Activated T-cell treated with anti-CD3 and anti-CD28 coated beads for 24 hours (primary cell): ENCODE measurements around the gene CDC42EP3.

Source experiments
- DNase-seq: peaks from one replicate; pipeline ENCODE4 v3.0.0-alpha.2; 2020; ENCODE audit warnings: low read depth

The CDC42EP3 gene

DNA sequence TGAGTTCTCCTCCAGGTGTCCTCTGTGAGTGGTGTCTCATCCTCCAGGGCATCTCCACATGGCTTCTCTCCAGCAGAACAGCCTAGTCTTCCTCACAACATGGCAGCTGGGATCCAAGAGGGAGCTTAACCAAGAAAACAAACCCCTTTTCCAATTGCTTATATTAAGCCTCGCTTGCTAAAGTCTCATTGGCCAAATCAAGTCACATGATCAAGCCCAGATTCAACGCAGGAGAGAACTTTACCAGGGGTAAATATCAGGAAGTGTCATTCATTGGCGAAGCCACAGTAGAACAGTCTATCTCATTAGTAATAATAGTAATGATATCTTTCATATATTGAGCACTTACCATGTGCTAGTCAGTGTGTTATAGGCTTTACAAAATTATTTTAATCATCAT is 53.1 kb downstream of the CDC42EP3 start:
- no peak for DNase-seq

DNA sequence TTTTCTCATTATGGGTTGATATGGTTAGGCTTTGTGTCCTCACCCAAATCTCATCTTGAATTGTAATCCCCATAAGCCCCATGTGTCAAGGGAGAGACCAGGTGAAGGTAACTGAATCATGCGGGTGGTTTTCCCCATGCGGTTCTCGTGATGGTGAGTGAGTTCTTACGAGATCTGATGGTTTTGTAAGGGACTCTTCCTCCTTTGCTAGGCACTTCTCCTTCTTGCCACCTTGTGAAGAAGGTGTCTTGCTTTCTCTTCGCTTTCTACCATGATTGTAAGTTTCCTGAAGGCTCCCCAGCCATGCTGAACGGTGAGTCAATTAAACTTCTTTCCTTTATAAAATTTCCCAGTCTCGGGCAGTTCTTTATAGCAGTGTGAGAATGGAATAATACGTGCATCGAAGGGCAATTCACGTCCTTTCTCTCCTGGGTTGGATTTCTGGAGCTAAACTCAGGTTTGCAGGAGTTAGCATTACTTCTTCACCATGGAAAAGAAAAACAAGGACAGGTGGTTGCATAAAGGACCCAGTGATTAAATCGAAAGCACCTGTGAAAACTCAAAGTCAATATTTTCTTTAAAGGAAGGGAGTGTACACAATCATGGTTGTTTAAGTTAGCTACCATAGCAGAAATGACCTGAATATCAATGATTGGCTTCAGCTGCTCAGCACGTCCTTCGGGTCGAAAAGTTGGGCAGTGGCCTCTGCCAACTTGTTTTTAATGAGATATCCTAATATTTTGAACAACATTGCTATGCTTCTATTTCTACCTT is 54.1 kb downstream of the CDC42EP3 start:
- no peak for DNase-seq

DNA sequence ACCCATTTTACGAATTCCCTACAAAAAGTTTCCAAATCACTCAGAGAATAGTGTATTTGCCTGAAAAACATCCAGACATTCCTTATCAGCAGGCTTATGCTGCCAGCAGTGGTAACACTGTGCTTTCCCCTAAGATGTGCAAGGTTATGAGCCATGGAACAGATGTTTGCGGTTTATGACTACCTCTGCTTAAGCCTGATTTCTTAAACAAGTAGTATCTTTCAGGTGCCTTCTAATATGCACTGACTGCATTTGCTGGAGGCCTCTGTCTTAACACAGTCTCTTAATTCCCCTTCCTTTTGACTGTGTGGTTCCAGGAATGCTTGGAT is 54.8 kb downstream of the CDC42EP3 start:
- no peak for DNase-seq

DNA sequence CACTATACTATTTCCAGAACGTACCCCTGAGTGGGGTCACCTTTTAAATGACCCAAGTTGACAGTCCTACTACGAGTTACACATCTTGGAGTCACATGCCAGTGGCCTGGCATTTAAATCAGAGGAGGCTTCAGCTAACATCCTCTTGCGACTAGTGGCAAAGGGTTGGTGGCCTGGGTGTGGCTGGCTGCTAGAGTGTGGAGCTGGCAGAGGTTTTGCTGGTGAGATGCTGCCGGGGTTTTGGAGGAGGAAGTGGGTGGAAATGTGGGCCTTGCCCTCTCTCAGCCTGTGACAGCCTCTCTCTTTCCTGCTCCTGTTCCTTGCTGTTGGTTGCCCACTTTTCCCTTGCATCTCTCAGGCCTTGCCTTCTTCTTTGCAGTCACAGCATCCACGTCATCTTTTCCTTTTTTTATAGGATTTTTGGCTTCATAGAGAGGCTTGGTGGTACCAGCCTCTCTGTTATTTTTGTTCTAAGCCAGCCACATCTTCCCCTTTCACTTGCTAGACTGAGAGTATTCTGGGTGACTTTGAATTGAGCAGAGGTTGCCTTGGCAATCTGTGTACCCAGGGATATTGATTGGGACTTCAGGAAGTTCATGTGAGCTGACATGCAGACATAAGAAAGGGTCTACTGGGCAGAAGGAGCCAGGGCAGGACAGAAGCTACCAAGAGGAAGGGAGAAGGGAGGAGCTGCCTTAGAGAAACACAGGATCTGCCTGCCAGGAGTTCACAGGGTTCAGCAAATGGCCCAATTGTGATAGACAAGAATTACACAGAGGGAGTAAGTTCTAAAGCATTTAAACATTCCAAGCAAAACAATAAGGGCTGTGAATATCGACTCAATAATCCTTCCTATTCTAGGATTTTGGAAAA is 55.4 kb downstream of the CDC42EP3 start:
- no peak for DNase-seq

- DNase-seq: no peak
Measured at GRCh38 chr2:37614061-37614738, 57.2 kb downstream of the CDC42EP3 start.

- no peak for DNase-seq
Measured at GRCh38 chr2:37612382-37612781, 59.1 kb downstream of the CDC42EP3 start.

DNA sequence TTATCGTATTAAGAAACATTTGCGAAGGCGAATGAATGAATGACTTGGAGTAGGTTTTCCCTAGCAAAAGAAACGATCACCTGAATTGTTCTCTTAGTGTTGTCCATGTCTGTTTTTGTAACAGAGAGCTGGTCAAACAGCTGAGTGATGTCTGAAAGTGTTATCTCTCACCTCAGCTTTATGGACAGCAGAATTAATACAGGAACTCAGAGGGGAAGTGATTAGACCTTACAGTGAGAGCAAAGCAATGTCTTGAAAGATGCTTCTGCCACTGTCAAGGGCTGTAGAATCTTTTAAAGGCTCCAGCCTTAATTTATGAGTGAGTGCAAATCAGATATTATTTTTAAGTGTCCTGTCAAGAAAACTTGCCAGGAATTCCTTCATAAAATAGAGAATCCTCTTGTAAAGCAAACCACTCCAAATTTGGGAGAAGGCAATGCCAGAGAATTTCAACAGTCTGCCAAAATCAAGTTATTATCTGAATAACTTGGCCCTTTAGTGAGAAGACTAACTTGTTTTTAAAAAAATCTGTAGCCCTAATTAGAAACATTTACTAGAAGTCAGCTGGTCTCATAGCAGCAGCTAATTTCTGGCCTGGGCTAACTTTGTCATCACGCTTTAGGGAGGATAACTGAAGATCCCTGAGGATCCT is 60.7 kb downstream of the CDC42EP3 start:
- no peak for DNase-seq

GRCh38 chr2:37609782-37610181 is 61.7 kb downstream of the CDC42EP3 start:
- no peak for DNase-seq

DNA sequence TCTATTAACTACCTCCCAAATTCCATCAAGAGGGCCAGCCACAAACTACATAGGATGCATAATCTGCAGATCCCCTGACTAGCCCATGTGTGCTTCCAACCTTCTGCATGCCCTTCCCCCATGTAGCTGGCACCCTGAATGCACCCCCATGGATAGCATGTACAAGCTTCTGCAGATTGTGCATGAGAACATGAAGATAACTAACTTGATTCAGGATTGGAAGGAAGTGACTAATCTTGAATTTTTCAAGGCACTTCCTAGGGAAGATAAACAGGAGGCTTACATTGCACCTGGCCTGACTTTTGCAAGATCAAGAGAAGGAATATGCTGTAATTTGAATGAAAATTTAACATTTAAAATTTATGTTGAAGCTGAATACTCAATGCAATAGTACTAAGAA is 66.7 kb downstream of the CDC42EP3 start:
- DNase-seq: no peak

GRCh38 chr2:37602702-37603101 is 68.7 kb downstream of the CDC42EP3 start:
- DNase-seq: no peak

GRCh38 chr2:37602040-37602439 is 69.4 kb downstream of the CDC42EP3 start:
- no peak for DNase-seq

GRCh38 chr2:37601569-37601968 is 69.9 kb downstream of the CDC42EP3 start:
- DNase-seq: no peak

DNA sequence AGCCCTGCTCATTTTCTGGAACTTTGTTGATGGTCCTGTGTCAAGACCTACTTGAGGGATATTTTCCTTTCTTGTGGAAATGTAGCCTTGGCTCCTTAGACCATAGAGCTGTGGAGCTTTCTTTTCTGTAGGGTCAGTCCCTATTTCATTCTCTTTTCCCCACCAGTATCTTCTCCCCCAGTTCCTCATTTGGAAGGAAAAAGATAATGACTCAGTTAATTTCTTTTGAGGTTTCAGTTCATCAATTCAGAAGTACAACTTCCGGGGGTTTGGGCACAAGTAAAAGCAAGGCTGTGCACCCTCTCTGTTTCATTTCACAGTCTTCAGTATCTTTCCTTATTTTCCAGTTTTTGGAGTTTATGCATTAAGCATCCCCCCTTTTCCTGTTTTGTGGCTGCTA is 70.7 kb downstream of the CDC42EP3 start:
- DNase-seq: no peak

- DNase-seq: no peak
Measured at GRCh38 chr2:37599688-37600525, 71.5 kb downstream of the CDC42EP3 start.

- no peak for DNase-seq
Measured at GRCh38 chr2:37593694-37594093, 77.7 kb downstream of the CDC42EP3 start.

GRCh38 chr2:37593024-37593423 is 78.4 kb downstream of the CDC42EP3 start:
- no peak for DNase-seq
